ENCODE measurements around the gene ABTB2.

ABTB2 gene

DNA sequence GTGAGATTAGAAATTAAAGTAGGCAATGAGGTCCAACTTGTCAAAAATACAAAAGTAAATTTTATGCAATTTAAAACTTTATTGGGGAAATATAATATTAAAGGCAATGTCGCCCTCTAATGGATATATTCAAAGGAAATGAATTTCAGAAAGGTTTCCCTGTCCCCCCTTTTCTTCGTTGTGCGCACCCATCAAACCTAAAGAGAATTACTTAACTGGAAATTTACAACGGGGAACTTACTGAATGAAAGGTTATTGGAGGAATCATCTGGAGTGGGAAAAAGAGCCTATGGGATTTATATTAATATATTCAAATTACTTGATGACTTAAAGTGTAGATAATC is 1.7 kb upstream of the ABTB2 start:
- DNase-seq: no peak

DNA sequence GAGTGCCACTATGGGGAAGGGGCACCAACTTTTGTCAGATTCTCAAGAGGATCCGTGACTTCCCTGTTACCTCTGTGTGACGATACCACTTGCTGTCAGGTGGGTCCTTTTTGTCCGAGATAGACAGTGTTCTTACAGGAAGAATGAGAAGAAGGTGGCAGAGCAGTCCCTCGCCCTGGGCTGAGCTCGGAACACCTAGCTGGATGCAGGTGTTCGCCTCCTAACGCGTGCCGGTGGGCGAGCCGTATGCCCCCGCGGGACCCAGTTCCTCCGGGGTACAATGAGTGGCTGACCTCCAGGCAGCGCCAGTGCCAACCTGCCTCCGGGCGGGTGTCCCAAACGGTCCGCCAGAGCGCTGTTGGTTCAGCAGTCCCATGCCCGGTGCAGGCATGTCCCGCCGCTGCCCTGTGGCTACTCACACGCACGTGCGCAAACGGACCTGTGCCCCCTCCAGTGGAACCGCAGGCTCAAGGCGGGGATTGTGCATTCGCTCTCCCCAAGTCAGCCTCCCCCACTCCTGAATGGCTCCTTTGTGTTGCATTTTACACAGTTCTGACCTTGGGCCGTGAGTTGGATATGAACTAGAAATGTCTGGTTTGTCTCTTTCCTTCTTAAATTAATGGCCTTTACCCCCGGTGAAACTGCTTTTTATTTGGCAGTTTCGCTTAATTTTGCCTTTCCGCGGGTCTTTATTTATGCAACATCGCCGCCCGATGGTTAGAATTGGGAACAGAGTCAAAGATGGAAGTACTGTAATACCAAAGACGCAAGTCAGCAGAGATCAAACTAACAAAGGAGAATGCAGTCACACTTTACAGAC is 1.1 kb upstream of the ABTB2 start:
- DNase-seq: peak; percentile 74

DNA sequence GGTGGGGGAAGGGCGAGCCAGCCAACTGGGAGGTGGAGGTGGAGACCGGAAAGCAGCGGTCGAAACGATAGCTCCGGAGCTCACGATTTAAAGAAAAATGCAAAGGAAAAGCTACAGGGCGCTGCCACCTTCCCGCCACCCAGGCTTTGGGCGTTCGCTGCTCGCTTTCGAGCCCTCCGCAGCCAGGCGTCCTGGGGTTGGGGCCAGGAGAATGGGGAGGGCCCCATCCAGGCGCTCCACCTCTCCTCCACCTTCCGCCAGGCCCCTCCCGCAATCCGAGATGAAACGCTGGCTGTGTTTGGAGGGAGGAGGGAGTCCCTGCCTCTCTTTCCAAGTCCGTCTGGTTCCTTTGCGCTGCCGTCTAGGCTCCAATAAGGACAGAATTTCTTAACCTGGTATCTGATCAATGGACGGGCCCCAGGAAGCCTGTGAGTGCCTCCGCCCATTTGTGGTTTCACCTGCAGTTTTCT is 483 bp upstream of the ABTB2 start:
- DNase-seq: no peak

DNA sequence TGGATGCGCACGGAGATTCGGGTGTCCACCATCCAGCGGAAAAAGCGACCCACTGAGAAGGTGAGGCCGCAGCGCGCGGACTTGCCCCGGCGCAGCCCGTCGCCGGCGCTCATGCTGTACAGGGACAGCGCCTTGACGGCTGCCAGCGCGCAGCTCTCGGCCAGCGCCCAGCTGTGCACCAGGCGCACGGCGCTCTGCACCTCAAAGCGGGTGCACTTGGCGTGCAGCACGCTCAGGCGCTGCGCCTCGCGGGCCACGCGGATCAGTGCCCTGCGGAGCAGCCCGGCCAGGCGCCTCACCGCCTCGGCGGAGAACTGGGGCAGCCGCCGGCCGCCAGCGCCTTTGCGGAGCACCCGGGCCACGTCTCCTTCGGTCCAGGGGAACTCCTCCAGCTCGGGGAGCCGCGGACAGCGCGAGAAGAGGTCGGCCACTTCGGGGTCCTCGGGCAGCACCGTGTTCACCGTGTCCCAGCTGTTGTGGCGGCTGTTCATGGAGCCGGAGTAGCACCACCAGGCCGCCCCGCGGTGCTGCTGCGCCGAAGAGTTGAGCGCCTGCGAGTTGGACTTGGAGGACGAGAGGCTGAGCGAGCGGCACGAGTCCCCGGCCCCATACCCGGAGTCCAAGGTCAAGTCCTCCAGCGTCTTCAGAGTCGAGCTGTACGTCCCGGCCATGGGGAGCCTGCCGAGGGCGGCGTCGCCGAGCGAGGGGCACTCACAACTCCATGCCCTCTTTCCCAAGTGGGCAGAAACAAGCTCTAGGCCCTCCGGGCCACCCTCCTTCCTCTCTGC is 703 bp downstream of the ABTB2 start:
- peak; percentile 30 for DNase-seq

DNA sequence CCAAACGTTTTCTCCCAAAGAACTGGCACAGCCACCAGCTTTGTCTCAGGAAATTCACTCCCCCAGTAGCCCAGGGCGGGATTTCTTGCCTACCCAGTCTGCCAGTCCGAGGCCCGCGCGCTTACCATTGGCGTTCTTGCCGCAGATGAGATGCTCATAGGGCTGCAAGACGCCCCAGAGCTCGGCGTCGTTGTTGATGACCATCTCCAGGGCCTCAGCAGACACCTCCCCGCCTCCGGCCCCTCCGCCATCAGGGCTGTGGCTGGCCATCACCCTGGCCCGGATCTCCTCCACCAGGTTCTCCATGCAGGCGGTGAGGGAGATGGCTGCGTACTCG is 1.3 kb downstream of the ABTB2 start:
- DNase-seq: no peak

DNA sequence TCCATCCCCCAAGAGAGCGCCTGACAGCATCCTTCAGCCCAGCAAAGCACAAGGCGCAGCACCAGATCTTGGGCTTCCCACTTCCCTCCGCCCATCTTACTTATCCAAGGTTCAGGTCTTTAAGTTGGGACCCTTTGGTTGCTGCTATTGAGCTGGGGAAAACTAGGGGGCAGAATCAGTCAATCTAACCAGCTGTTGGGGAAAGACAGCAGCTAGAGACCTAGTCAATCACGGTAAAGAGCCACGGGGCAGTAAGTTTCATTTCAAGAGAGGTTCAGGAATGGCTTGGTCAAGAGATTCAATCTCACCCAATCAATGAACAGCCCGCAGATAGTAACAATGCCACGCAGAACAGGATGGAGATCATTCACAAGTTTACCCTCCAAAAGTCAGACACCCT is 1.7 kb downstream of the ABTB2 start:
- DNase-seq: no peak

DNA sequence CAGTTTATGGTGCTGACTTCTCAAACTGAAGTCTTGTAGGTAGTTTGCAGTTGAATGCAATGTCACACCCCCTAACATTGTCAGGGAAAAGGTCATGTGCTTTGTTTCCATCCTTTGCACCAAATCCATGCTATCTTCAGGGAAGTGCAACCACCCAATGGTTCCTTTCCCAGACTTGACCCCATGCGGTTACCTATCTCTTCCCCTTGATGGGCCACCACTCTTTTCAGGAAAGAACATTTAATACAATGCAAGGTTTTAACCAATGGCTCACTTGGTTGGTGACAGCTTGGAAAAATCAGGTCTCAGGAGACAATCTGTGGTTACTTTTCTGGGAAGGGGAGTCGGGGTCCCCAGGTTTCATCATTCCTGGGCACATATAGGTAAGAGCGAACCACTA is 2.1 kb downstream of the ABTB2 start:
- DNase-seq: no peak

DNA sequence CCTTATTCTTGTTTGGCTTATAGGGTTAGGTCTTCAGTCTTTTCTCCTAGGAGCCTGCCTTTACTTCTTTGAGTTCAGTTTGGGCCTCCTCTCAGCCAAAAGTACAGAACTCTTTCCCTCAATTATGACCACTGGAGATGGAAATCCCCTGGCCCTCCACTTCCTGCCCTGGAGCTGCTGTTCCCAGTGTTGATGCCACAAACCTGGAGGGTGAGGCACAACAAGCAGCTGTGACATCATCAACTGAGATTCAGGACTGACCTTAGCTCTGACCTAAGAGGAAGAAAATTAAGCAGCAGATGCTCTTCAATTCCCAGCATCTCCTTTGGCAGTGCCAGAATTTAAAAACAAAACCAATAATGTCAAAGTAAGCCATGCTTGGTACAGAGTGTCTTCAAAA is 3.0 kb downstream of the ABTB2 start:
- no peak for DNase-seq

DNA sequence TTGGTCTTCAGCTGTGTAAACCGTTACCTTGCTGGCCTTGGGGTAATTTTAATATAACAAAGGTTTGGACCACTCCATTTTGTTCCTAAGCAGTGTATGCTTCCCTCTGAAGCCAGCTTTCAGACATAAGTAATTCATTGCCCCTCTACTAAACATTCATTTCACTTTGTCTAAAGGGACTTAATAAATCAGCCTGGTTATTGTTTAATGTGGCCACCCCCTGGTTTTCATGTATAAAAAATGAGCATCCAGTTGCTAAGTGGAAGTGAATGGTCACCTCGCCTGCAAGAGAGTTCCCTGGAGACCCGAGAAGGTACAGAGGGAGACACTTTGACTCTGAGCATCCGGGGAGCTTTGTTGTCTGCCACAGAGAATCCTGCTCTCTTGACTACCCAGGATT is 3.9 kb downstream of the ABTB2 start:
- DNase-seq: no peak

DNA sequence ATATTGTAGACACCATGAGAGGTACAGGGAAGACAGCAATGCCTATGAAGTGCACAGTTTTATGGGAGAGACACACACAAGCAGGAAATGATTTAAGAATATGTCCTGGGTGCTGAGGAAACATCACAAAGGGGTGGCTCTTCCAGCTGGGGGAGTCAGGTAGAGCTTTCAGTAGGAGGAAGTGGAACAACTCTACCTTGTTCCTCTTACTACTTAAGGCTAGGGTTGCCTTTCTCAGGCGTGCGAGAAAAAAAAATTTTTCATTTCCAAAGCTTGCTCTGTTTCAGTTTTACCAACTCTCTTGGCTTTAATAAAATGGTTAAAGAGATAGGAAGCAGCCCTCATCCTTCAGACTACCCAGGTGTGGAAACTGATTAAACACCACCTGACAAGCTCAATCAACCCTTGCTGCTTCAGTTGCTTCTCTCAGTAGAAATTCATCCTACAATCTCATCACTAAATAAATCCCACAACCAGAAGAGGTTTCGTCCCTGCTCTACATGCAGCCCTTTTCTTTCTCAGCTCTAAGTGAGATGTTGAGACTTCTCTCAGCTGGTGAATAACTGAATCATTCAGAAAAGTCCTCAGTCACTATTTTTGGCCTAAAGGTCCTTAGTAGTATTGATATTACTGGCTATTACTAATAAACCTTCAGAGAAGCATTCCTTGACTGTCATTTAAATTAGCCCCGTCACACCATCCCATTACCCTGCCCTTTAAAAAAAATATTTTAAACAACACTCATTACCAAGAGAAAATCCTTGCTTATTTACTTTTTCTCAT is 5.9 kb downstream of the ABTB2 start:
- no peak for DNase-seq

DNA sequence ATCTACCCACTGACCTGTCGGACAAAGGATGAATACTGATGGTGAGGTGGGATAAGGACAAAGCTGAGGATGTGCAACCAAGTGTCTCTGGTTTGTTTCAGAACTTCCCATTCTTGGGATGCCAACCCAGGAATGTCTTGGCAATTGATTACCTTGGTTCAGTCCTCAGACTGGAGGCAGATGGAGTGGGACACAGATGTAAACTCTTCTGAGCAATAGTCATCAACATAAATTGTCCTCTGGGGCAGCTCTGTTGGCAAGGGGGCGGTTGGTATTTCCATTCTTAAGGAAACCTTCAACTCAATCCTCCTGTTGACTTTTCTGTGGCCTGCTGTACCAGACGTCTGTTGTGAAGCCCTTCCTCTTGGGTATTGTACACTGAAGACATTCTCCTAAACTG is 6.8 kb downstream of the ABTB2 start:
- DNase-seq: no peak

DNA sequence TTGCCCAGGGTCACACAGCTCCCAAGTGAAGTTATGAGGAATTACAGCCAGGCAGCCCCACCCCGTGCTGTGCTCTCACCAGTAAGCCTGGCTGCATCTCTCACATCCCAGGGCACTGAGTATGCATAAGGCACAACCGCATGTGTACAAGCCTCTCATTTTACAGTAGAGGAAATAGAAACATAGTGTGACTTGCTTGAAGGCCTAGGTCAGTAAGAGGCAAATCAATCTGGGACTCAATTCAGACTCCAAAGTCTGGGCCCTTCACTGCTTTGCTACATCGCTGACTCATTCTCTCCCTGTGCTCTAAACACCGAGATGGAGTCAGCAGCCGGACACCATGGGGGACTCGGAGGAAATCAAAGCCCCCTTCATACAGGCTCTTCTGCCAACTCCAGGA is 7.9 kb downstream of the ABTB2 start:
- DNase-seq: no peak

DNA sequence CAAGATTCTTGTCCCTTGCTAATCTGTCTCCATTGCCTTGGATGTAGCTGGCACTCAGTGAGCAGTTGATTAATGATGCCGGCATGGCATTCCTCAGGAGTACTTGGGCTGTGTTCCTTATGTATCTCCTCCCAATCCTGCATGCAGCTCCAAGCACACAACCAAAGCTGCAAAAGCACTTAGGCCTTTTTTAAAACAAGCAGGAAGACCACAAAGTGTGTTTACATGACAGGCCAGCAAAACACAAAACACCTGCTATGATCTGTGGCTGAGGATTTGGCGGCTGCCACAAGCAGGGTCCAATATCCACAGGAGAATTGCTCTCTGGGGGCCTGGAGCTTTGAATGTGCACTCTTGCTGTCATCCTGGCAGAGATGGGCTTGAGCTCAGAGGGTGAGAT is 8.9 kb downstream of the ABTB2 start:
- no peak for DNase-seq

DNA sequence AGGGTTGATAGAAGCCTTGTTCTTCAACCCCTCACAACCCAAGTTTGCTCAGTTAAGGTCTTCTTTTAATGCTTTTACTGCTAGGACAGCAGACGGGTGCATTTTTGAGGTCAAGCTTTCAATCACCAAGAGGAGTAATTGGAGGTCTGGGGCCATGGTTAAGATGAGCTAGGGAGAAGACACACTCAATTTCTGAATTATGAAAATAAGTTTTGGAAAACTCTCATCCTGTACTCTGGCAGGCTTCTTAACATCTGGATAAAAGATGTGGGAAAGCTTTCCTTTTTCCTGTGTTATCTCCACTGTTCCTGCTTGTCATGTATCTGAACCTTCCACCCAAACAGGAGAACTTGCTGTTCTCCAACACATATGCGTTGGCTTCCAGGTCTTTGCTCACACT is 9.7 kb downstream of the ABTB2 start:
- DNase-seq: no peak

DNA sequence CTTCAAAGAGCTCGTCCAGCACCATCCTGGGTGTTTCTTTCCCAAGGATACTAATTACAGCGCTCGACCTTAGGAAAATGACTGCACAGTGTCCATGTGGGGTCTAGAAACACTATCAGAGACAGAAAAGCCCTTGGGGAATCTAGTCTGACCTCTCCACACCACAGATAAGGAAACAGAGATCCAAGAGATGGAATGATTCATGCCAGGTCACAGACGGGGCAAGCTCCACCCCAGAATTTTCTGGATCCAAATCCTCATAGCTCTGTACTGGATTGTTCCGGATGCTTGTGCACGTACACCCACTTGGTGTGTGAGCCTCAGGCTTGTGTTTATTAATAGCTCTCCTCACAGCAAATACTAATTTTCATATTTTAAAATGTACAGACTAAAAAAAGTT is 11.3 kb downstream of the ABTB2 start:
- no peak for DNase-seq

DNA sequence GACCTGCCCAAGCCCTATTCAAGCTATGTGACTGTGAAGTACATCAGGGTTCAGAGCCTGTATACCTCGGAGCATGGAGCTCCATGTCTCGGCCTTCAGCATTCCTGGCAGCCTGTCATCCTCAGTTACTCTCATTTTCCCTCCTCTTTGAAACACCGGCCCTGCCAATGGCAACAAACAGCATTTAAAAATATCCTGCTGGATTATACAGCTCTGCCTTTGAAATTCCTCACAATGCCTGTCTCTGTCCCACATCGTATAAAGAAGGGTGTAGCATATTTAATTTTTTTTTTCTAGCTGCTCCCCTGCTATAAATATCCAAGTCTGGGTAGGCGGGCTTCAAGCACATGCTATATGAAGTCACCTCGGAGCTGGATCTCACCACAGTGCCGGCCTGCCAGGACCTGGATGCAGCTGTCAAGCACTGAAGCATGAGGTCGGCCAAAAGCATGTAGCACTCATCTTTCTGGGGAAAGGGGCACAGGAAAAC is 11.8 kb downstream of the ABTB2 start:
- DNase-seq: no peak

DNA sequence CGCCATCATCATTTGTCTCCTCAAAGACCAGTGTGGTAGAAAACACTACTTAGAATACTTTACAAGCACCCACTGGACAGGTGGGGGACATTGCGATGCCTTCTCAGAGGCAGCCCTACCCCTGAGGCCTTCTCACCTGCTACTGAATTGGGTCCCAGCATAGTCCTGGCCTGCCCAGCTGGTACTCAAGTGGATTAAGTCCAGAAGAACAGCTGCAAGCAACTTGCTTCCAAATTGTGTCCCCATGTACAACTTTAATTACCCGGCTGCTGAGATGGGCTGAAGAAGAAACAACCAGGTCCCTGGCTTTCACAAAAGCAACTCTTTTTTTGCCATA is 12.3 kb downstream of the ABTB2 start:
- DNase-seq: no peak

DNA sequence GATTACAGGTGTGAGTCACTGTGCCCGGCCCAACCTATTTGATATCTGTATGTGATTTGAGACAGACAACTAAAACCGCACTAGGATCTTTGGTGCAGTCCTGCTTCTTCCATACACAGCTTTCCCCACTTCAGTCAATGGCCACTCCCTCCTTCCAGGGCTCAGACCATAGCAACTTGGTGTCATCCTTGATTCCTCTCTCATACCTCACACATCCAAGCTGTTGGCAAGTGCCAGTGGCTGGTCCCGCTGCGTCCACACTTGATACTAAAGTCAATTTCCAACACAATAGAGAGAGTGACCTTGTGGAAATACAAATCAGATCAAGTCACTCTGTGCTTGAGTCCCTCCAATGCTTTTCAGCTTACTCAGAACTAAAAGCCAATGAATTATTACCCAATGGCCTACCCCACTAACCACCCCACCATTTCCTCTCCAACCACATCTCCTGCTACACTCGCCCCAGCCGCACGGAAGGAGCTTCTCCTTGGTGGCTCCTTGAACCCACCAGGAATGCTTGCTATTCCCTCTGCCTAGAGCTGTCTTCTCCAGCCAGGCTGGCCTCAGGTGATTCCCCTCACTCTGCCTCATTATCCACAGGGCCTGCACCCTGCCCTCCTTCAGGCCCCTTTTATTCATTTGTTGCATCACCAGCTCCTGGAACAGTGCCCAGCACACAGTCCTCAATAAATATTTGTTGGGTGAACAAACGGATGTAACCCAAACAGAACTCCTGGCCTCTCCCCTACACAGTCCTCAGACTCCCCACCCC is 12.9 kb downstream of the ABTB2 start:
- DNase-seq: no peak

DNA sequence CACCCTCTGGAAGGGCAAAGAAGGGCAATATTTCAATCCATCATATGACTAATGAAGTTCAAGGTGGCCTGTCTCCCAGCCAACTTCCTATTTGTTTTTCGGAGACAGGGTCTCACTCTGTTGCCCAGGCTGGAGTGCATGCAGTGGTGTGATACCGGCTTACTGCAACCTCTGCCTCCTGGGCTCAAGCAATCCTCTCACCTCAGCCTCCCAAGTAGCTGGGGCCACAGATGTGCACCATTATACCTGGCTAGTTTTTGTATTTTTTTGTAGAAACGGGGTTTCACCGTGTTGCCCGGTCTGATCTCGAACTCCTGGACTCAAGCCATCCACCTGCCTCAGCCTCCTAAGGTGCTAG is 13.4 kb downstream of the ABTB2 start:
- DNase-seq: no peak

DNA sequence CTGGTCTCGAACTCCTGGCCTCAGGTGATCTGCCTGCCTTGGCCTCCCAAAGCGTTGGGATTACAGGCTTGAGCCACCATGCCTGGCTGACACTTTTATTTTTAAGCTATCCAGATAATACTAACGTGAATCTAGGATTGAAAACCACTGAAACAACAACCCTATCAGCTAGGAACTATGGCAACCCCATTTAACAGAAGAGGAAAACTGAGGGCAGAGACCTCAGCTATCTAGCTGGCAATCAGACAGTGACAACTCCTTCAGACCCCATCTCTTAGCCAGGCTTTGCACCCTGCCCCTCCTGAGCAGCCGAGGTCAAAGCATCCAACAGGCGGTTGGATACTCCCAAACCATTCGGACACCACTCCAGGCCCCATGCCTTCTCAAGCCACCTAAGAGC is 14.1 kb downstream of the ABTB2 start:
- DNase-seq: no peak

DNA sequence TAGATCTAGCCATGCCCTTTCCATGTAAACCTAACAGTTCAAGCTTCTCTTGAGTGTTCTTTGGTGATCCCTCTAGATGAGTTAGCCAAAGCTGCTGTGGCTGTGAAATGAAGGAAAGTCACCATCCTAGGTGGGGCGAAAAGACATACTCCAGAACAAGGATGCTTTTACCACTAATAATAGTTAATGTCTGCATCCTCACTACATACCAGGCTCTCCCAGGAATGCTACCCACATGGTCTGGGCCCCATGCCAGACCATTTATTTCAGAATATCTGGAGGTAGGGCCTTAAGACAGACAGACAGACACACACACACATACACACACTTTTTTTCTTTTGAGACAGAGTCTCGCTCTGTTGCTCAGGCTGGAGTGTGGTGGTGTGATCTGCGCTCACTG is 14.7 kb downstream of the ABTB2 start:
- no peak for DNase-seq

DNA sequence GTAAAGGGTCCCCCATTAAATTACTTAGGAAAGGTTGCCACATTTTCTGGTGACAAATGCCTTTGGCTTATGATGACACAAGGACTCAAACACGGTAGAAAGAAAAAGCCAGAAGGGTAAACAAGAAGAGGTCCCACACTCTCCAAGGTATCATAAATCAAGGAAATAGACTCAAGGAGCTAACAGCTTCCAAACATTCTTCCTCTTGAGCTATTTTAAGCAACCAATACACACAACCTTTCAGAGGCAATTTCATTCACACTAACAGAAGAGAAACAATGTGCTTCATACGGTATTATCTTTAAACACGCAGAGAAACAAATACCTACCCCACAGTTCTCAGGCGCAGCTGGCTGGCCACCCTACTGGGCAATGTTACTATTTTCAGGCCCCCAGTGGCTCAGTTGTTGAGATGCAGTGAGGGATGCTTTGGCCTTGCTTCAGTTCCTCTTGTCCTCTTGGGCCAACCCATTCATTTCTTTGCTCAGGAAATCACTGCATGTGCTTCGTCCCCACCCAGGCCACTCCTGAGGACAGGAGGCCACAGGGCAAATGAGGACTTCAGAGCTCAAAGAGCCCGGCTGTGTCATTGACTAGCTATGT is 15.8 kb downstream of the ABTB2 start:
- DNase-seq: no peak

DNA sequence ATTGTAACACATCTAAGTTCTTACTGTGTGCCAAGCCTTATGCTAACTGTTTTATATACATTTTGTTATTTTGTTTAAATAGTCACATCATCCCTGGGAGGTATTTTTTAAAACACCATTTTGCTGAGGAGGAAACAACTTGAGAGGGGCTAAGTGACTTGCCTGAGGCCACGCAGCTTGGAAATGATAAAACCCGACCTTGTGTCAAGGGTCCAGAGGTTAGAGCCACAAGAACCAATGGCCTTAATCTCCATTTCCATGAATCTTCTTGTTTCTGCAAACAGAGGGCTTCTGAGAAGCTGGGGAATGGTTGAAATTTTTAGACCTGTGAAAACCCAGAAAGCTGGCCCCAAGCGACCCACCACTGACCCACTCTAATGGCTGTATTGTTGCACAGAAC is 16.7 kb downstream of the ABTB2 start:
- DNase-seq: no peak

Measured in activated CD4-positive, alpha-beta T cell treated with anti-CD3 and anti-CD28 coated beads, Interleukin-10, Interleukin-2, amounts not matched to agents 100 ng/mL and 50 ng/mL, durations not matched to agents 16 hours and 8 hours (primary cell).